NCI-H128 (cell line): ENCODE data around the gene CALHM3.

Source experiments
- DNase-seq: peaks from one replicate; lab custom pipeline; 2025; ENCODE audit not compliant: unreplicated experiment; lab: John Stamatoyannopoulos, UW

The CALHM3 gene

DNA sequence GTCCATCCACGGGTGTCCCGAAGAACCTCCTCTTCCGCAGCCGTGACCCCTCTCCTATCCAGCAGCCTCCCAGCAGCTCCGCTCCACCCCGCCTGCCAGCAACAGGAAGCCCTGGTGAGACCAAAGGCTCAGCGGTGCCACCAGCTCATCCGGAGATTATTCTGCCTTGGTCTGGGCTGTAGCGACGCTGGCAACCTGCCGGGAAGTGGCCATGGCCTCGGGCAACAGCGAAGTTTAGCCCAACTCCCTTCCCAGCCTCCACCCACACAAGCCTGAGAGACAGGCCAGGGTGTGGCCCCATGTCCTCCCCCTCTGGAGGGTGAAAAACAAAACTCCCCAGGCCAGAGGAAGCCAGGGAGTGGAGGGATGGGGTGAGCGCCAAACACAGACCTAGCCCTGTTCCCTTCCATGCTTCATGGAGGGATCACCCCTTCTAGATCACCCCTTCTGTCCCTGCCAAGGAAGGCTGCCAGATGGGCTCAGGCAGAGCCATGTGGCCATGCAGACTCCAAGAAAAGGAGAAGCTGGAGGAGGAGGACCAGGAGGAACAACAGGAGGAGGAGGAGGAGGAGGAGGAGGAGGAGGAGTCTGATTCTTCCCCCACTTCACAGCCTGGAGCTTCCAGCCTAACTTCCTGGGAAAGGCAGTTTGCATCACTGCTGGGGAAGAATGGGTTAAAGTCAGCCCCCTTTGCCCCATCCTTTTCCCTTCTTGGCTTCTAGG is 27.8 kb downstream of the CALHM3 start:
- DNase-seq = no peak

- no peak for DNase-seq
Measured at GRCh38 chr10:103450201-103450695, 28.8 kb downstream of the CALHM3 start.

DNA sequence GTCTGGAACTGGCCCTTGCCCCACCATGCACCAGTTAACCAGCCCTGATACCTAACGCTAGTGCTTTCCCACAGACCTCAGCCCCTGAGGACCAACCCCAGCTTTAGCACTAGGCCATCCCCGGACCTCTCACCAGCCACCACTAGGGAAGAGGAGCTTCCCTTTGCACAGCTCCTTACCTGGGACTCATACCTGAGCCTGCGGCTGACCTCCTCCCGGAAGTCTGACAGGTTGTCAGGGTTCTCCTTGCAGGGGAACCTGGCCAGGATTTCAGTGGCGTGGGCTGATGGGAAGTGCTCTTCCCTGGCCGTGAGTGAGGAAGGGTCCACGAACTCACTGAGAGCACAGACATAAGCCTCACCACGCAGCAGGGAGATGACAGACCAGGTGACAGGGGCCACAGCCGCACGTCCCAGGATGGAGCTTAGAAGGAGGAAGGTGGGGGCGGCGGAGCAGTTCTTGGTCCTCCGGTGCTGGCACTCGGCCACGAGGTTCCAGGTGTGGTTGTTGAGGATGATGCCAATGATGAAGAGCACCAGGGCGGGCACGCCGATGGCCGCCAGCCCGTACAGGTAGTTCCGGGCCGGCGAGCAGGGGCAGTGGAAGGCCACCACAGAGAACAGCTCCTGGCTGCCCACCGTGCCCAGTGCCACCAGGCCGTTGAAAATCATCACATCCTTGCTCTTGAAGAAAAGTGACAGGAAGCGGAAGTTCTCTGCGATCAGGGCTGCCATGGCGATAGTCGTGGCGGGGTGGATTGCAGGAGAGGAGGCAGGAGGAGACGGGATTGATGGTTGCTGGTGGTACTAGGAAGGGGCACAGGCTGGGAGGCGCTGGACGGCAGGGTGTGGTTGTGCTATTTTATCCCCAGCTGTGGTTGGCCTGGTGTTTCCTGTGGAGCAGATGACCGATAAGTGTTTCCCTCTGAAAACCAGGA is 29.6 kb downstream of the CALHM3 start:
- DNase-seq = no peak

- DNase-seq = no peak
Measured at GRCh38 chr10:103448746-103449145, 30.3 kb downstream of the CALHM3 start.

DNA sequence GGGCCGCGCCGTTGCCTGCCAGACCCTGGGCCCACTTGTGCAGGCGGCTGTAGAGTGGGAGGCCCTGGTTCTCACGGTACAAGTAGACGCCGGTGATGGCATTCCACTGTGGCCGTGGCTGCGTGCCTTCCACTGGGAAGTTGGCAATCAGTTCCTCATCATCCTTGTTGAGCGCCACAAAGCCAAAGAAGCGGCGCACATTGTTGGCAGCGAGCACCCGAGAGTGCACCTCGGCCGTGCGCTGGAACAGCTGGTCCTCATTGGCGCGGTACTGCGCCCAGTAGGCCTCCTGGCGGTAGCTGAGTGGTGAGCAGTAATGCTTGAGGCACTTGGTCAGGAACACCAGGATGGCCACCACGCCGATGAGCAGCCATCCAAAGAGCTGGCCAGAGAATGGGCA is 31.9 kb downstream of the CALHM3 start:
- no peak for DNase-seq

- no peak for DNase-seq
Measured at GRCh38 chr10:103445767-103446567, 33.1 kb downstream of the CALHM3 start.

- no peak for DNase-seq
Measured at GRCh38 chr10:103445366-103445765, 33.7 kb downstream of the CALHM3 start.

DNA sequence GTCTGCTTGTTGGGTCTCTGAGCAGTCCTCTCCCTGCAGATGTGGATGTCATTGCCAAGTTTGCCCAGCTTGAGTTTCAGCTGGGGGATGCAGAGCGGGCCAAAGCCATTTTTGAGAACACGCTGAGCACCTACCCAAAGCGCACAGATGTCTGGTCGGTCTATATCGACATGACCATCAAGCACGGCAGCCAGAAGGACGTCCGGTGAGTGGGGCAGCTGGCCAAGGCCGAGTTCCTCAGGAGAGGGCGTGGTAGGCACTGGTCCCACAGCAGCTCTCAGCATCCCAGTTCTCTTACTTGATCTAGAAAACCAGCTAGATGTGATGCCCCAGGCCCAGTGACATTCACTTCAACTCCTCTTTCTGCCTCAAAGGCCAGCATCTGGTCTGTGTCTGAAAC is 34.6 kb downstream of the CALHM3 start:
- no peak for DNase-seq

DNA sequence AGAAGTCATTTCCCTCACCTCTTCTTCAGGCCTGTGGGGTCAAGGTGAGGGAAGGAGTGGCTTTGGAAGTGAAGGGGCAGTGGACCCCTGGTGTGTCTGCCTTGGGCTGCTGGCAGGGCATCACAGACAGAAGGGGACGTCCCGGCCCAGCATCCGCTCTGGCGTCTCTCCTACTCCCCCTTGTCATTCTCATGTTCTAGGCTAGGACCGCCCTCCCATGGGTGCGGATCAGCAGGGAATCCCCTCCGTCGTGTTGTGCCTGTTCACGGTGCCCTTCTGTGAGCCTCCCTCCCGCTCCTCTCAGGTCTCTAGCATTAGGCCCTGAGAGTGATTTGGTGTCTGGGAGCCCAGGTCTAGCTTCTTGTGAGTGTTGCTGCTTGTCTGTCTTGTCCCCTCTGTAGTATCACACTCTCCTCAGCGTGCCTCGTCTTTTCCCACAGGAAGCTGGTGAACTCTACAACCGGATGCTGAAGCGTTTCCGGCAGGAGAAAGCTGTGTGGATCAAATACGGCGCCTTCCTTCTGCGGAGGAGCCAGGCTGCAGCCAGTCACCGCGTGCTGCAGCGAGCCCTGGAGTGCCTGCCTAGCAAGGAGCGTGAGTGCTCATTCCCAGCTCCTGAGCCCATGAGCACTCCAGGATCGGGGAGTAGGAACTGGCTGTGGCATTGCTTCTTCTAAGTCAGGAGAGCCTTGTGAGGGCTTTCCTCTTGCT is 35.4 kb downstream of the CALHM3 start:
- no peak for DNase-seq

GRCh38 chr10:103442031-103442461 is 37.0 kb downstream of the CALHM3 start:
- no peak for DNase-seq

DNA sequence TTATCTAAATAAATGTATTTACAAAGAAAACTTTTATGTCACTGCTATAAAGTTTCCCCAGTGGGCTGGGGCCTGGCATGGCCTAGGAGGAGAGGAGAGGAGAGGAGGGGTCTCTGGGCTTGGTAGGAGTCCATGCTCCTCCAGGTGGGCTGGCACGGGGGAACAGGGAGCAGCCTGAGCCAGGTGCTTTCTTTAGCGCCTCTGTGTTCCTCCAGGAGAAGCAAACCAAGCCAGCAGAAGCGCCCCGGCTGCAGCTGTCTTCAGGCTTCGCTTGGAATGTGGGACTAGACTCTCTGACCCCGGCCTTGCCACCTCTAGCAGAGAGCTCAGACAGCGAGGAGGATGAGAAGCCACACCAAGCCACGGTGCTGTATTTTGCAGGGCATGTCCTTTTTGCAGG is 37.4 kb downstream of the CALHM3 start:
- no peak for DNase-seq

GRCh38 chr10:103441206-103441605 is 37.8 kb downstream of the CALHM3 start:
- no peak for DNase-seq

DNA sequence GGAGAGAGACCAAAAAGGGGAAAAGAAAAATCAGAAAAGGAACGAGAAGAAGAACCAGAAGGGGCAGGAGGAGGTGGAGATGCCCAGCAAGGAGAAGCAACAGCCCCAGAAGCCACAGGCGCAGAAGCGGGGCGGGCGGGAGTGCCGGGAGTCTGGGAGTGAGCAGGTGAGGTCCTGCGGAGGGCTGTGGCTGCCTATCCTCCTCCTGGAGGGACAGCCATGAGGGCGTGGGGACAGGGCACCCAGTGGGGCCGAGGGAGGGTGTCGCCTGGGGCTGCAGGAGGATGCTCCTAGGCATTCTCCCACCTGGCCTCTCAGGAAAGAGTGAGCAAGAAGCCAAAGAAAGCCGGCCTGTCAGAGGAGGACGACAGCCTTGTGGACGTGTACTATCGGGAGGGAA is 38.6 kb downstream of the CALHM3 start:
- DNase-seq = no peak

DNA sequence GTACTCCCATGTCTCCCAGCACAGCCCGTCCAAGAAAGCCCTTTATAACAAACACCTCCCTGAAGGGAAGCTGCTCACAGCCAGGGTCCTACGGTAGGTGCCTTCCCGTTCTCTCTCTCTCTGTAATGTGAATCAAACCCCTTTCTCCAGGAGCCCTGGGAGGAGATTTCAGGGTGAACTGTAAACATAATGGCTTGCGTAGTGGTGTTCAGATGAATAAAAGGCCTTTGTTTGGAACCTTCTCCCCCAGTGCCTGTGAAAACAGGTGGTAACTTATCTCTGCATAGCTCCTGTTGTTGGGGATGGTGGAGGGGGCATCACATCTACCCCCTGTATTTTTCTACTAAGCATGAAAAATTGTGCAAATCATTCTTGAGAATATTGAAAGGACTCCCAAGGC is 39.3 kb downstream of the CALHM3 start:
- no peak for DNase-seq

DNA sequence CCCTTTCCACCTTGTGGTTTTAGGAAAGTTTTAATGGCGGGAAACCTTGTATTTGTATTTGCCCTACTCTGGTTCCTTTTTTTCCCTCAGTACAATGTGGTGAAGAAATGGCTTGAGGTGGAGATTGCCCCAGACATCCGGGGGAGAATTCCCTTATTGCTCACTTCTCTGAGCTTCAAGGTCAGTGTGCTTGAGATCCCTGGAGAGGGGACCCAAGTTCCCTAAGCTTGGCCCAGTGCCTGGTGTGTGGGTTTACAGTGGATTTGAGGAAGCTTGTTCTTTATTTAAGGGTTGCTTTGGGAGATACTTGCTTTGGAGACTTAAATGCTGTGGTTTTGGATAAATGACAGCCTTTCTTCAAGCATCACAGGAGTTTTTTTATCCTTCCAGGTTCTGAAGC is 45.2 kb downstream of the CALHM3 start:
- DNase-seq = no peak

GRCh38 chr10:103431902-103432301 is 47.1 kb downstream of the CALHM3 start:
- DNase-seq = no peak

GRCh38 chr10:103429647-103430046 is 49.4 kb downstream of the CALHM3 start:
- no peak for DNase-seq

GRCh38 chr10:103428989-103429643 is 49.9 kb downstream of the CALHM3 start:
- no peak for DNase-seq

DNA sequence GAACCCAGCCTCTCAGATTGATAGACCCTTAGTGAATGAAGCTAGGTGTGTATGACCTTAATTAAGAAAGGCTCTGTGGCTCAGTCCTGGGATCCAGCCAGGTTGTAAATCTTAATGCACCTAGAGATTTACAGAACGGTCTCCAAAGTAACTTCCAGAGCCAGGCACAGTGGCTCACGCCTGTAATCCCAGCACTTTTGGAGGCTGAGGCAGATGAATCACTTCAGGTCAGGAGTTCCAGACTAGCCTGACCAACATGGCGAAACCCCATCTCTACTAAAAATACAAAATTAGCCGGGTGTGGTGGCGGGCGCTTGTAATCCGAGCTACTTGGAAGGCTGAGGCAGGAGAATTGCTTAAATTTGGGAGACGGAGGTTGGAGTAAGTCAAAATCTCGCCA is 51.2 kb downstream of the CALHM3 start:
- no peak for DNase-seq

DNA sequence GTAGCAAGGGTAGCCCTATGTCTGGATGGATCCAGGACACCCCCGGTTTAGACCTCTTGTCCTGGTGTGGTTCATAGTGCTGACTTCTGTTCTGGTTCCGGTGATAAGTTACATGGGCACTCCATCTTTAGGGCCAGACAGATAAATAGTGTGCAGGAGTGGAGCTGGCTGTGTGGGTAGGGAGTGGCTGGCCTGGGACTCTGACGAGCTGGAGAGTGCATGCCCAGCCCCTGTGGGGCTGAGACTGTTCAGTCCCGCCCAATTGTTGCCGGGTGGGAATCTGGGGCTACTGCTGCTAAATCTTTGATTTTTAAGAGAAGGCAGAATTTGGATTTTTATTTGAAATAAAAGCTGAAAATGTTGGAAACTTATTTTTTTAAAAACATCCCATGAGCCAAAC is 55.3 kb downstream of the CALHM3 start:
- no peak for DNase-seq
